SK-N-SH (cell line): ENCODE measurements around the gene PEBP1.

Experiments
- EP300 ChIP-seq, 2 experiments: IDR thresholded peaks; 2 replicates each; pipeline versions ENCODE4 v1.4.0 to v1.6.1; 2012; ENCODE audit warnings: borderline replicate concordance in 1 of 2, low read depth in 1 of 2, low read length in 1 of 2
- GABPA ChIP-seq: IDR thresholded peaks from 2 replicates; pipeline ENCODE4 v1.4.0; 2012; ENCODE audit warnings: low read depth, mild to moderate bottlenecking
- MEF2A ChIP-seq: IDR thresholded peaks from 2 replicates; pipeline ENCODE4 v1.4.0; 2012; ENCODE audit warnings: low read depth, borderline replicate concordance
- MXI1 ChIP-seq: IDR thresholded peaks from 2 replicates; pipeline ENCODE4 v1.6.1; 2012; ENCODE audit warnings: mild to moderate bottlenecking, low read depth, low read length, improper control_type of control experiment
- RAD21 ChIP-seq: IDR thresholded peaks from 2 replicates; pipeline ENCODE4 v1.6.1; 2012; ENCODE audit warnings: mild to moderate bottlenecking, low read length
- RCOR1 ChIP-seq: fragments of 150-350 bp; IDR thresholded peaks from 2 replicates; pipeline ENCODE4 v1.6.1; 2017; ENCODE audit warnings: antibody characterized with exemption, low read length
- SMC3 ChIP-seq: IDR thresholded peaks from 2 replicates; pipeline ENCODE4 v1.6.1; 2012; ENCODE audit warnings: low read depth, low read length, improper control_type of control experiment
- TCF12 ChIP-seq: IDR thresholded peaks from 2 replicates; pipeline ENCODE4 v1.4.0; 2012
- TF ChIP-seq, protein P1 (sequence below): fragments of 200-600 bp; sonication (generic); IDR thresholded peaks from 2 replicates; pipeline ENCODE4 v1.6.1; 2017; ENCODE audit warnings: antibody characterized with exemption, mild to moderate bottlenecking, moderate library complexity

DNA sequence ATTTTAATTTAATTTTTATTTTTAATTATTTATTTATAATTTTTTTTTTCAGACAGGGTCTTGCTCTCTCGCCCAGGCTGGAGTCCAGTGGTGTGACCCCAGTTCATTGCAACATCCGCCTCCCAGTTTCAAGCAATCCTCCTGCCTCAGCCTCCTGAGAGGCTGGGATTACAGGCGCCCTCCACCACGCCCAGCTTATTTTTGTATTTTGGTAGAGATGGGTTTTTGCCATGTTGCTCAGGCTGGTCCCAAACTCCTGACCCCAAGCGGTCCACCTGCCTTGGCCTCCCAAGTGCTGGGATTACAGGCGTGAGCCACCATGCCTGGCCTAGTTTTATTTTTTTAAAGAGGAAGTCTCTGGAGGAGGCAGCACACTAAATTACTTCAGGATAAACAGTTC lies 13.7 kb upstream of the PEBP1 start:
- TF ChIP-seq, protein P1, sequence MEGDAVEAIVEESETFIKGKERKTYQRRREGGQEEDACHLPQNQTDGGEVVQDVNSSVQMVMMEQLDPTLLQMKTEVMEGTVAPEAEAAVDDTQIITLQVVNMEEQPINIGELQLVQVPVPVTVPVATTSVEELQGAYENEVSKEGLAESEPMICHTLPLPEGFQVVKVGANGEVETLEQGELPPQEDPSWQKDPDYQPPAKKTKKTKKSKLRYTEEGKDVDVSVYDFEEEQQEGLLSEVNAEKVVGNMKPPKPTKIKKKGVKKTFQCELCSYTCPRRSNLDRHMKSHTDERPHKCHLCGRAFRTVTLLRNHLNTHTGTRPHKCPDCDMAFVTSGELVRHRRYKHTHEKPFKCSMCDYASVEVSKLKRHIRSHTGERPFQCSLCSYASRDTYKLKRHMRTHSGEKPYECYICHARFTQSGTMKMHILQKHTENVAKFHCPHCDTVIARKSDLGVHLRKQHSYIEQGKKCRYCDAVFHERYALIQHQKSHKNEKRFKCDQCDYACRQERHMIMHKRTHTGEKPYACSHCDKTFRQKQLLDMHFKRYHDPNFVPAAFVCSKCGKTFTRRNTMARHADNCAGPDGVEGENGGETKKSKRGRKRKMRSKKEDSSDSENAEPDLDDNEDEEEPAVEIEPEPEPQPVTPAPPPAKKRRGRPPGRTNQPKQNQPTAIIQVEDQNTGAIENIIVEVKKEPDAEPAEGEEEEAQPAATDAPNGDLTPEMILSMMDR, result no peak
- TF ChIP-seq EP300 (IDR thresholded peaks at IDR 0.05; ENCODE audit: borderline replicate concordance in 1 of 2, low read depth in 1 of 2, low read length in 1 of 2) (no peak), TCF12 (no peak), GABPA (no peak), SMC3 (no peak), RAD21 (no peak), MEF2A (no peak), RCOR1 (no peak), MXI1 (no peak)
